ENCODE data around the gene SH2B3.

DNA sequence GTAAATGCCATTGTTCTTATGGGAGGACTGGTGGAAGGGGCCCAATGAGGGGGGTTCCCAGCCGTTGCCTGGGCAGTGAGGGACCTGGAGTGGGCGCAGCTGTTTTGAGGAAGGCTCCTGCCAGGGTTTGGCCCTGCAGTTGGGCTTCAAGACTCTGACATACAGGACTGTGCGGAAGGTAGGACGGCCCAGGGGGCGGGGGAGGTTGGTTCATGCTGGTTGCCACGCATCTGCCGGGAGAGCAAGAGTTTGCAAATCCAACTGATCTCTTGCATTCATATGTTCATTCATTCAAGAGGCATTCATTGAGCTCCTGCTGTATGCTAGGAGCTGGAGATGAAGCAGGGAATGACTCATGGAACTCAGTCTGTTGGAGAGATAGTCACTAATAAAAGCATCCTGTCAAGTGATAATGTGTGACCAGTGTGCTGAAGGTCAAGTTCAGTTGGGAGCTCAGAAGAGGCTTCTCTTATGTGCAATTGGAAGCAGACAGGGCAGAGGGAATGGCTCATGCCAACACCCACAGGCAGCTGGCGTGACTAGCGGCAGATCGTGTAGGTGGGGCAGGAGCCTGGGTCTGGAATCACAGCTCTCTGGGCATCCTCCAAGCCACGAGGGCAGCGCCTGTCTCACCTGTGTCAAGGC, 7.8 kb downstream of the SH2B3 start:
- TF ChIP-seq EZH2phosphoT487 (IDR thresholded peaks at IDR 0.05; ENCODE audit: insufficient read depth, low read depth) (no peak), EZH2 (IDR thresholded peaks at IDR 0.05; ENCODE audit: insufficient read depth, poor library complexity, severe bottlenecking) (no peak)

Data from GM23248 (cell line).